ENCODE results near the gene RASSF7.

RASSF7 gene

DNA sequence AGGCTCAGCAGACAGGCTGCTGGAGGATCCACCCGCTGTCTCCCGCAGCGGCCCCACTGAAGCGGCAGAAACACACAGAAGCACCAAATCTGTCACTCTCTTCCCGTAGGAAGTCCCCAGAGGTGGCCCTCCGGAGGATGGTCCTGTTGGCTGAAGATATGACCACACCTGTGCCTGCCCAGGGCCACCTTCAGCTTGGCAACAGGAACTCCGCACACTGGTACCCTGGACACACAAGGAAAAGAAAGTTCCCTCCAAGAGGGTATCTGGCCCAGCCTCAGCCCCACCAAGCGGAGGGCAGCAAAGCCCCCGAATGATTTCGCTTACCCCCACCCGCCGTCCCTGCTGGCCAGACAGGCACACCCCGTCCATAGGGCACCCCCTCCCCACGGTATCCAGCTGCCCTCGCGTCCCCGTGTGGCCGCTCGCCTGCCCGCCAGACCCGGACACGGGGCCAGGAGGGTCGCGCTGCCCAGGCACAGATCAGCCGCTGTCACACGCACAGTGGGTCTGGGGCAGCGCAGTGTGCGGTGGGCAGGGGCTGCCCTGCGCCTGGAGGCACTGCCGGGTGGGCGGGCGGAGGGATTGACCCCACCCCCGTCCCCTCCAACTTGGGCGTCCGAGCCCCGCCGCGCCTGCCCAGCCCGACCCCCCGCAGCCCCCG lies 7.0 kb downstream of the RASSF7 start:
- DNase-seq: no peak

- DNase-seq: peak; percentile 96
These were observed 7.8 kb downstream of the RASSF7 start for GRCh38 chr11:568306-569157.

DNA sequence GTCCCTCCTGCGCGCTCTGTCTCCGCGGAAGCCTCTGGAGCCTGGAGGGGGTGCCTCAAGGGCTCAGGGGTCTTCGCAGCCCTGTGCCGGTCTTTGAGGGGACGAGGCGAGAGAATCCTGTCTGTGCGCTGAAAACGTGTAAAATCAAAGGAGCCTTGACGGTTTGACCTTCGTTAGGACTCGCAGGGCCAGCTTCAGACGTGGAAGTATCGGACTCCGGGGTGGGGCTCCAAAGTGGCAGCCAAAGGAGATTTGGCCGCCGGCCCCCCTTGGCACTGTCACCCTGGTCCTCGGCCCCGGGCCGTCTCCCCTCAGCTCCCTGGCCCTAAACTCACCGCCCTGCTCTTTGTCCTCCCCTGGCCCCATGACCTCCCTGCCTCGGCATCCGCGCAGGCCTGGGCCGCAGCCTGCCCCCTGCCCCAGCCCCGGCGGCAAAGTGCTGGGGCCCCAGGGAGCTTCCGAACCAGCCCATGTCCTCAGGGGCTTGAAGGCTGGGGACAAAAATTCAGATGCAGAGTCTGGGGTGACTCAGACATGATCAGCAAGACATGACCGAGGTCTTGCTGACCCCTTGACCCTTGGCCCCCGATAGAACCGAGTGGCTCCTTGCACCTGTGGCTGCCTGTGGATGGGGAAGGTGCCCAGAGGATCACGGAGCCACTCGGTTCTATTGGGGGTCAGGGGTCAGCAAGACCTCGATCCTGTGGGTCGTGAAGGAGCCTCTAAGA lies 8.6 kb downstream of the RASSF7 start:
- no peak for DNase-seq

- no peak for DNase-seq
These were observed 11.0 kb downstream of the RASSF7 start for GRCh38 chr11:571802-572185.

- DNase-seq: no peak
These were observed 12.5 kb downstream of the RASSF7 start for GRCh38 chr11:573146-573759.

DNA sequence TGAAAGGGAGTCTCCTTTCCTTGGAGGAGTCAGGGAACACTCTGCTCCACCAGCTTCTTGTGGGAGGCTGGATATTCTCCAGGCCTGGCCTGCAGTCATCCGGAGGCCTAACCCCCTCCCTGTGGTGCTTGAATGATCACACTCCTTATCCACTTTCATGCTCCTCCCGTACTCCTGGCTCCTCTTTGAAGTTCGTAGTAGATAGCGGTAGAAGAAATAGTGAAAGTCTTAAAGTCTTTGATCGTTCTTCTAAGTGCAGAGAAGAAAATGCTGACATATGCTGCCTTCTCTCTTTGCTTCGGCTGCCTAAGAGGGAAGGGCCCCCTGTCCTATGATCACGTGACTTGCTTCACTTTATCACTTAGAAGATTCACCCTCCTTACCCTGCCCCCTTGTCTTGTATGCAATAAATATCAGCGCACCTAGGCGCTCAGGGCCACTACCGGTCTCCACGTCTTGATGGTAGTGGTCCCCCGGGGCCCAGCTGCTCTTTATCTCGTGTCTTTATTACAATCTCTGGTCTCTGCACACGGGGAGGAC lies 13.3 kb downstream of the RASSF7 start:
- peak in 1 of 2 donors; percentile 45 for DNase-seq

DNA sequence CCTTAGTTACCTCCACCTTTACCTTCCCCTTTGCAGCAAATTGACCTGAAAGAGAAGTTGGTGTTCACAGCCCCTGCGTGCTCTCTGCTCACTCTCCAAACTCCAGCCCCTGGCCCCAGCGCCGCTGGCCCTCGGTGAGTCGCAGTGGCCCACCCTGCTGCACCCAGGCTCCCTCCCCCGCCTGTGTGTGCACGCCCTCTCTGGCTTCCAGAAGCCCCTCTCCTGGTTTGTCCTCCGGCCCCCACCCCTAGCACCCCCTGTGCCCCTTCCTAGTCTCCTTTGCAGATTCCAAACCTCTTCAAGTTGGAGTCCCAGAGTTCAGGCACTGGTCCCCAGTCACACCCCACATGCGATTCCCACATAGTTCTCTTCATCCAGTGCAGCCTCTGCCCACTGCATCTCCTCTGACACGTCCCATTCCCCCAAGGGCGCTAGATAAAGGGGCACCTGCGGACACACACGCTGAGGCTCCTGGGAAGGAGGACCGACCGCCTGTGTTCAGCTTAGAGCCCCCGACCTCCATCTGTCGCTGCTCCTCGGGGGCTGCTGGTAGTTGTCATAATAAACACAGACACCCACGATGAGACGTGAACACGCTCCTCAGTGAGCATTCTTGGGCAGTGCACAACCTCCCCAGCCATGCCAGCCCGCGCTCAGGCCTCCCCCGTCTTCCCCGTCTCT lies 14.0 kb downstream of the RASSF7 start:
- DNase-seq: no peak

- DNase-seq: no peak
These were observed 14.7 kb downstream of the RASSF7 start for GRCh38 chr11:575313-575995.

- peak; percentile 95 for DNase-seq
These were observed 15.4 kb downstream of the RASSF7 start, which contains the start of gene PHRF1 for GRCh38 chr11:575996-576768. Gene PHRF1, plus strand, starts transcription at chr11:576470. Its CDS starts 5,043 bp downstream, at chr11:581513.

DNA sequence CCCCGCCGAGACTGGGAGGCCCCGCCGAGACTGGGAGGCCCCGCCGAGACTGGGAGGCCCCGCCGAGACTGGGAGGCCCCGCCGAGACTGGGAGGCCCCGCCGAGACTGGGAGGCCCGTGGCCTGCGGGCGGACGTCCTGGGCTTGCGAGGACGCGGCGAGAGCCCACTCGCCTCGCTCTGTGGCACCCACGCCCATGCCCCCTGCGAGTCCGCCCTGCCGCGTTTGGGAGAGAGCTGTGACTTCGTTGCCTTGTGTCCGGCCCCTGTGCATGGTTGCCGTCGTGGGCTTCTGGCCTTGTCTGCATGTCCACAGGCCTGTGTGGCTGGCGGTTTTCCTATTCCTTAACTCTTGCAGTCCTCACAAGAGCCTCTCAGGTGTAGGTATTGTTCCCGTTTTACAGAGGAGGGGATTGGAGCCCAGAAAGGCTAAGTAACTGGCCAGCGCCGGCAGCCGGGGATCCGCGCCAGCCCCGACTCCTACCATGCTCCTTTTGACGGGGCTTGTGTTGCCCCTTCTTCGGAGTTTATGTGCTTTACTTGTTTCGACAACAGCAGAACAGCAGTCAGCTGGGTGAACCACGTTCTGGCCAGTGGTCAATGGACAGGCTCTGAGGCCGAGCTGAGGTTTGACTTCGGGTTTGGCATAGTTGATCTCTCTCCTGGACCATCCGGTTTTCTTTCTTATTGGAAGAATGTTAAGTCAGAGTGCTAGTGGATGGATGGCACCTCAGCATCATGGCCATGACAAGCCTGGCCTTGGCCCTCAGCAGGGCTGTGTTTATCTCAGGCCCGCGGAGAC lies 16.2 kb downstream of the RASSF7 start:
- no peak for DNase-seq

DNA sequence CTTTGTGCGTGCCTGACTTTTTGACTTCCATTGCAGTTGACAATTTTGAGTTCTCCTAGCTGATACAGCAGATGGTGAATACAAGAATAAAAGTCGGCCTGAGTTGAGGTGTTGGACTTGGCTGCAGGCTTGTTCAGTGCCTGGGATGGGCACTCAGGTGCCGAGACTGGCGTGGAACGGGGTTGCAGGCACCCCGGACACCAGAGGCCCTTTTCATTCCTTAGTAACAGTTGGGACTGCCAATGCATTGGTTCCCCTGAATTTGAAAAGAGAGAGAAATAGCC lies 16.8 kb downstream of the RASSF7 start:
- no peak for DNase-seq

GRCh38 chr11:578276-579035 lies 17.7 kb downstream of the RASSF7 start:
- no peak for DNase-seq

GRCh38 chr11:579830-580601 lies 19.2 kb downstream of the RASSF7 start:
- DNase-seq: no peak

GRCh38 chr11:581342-581741 lies 20.6 kb downstream of the RASSF7 start:
- no peak for DNase-seq

DNA sequence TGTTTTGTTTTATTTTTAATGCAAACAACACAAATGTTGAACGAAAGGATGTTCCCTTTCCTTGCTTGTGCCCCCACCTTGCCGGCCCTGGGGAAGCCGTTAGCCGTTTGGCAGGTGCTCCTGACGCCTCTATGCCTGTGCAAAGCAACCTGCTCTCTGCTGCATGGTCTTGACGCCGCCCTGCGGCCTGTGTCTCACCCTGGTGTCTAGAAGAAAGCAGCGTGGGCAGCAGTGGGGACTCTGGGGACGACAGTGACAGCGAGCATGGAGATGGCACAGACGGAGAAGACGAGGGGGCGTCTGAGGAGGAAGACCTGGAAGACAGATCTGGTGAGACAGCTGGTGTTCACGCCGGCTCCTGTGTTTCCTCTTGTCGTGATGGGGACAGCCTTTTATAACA lies 21.0 kb downstream of the RASSF7 start:
- DNase-seq: no peak

- no peak for DNase-seq
These were observed 23.5 kb downstream of the RASSF7 start for GRCh38 chr11:584287-584686.

- DNase-seq: no peak
These were observed 25.9 kb downstream of the RASSF7 start for GRCh38 chr11:586376-587316.
